Activated T-cell treated with anti-CD3 and anti-CD28 coated beads, Interleukin-2, amount 50 U/mL, for 4 hours (primary cell): ENCODE results near the gene CSF3. TPM values are rescaled to one million over a fixed set of nuclear protein-coding genes. Genes with fewer than 3 reads are reported as not detected.
A peak's percentile ranks its signal among the peaks of the same experiment; 100 is the strongest.

Experiments used
- ATAC-seq, 2 donors: fragments of 200-7000 bp; cut with Tn5 transposase; one replicate each; pipeline ENCODE4 v1.10.0; 2021
- DNase-seq: peaks from one replicate; pipeline ENCODE4 v3.0.0-alpha.2; 2020
- H3K27me3 Mint-ChIP-seq: one replicate; pipeline ENCODE4 v1.8.0; 2021; ENCODE audit warnings: low read depth, mixed read lengths
- H3K36me3 Mint-ChIP-seq: one replicate; pipeline ENCODE4 v1.8.0; 2022; ENCODE audit warnings: mixed read lengths; ENCODE audit not compliant: insufficient read depth
- H3K4me1 Mint-ChIP-seq: one replicate; pipeline ENCODE4 v1.8.0; 2021; ENCODE audit warnings: low read depth, mixed read lengths
- H3K4me3 Mint-ChIP-seq: one replicate; pipeline ENCODE4 v1.8.0; 2021; ENCODE audit warnings: mild to moderate bottlenecking, moderate library complexity, mixed read lengths
- H3K9me3 Mint-ChIP-seq: one replicate; pipeline ENCODE4 v1.8.0; 2021; ENCODE audit warnings: mixed read lengths
- total RNA-seq, 3 donors: library from RNA; stranded (reverse); gene quantifications; one replicate each; pipeline ENCODE4 v1.2.1, GENCODE V29; 2021

CSF3 gene, protein sequence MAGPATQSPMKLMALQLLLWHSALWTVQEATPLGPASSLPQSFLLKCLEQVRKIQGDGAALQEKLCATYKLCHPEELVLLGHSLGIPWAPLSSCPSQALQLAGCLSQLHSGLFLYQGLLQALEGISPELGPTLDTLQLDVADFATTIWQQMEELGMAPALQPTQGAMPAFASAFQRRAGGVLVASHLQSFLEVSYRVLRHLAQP
- total RNA-seq, result not detected

DNA sequence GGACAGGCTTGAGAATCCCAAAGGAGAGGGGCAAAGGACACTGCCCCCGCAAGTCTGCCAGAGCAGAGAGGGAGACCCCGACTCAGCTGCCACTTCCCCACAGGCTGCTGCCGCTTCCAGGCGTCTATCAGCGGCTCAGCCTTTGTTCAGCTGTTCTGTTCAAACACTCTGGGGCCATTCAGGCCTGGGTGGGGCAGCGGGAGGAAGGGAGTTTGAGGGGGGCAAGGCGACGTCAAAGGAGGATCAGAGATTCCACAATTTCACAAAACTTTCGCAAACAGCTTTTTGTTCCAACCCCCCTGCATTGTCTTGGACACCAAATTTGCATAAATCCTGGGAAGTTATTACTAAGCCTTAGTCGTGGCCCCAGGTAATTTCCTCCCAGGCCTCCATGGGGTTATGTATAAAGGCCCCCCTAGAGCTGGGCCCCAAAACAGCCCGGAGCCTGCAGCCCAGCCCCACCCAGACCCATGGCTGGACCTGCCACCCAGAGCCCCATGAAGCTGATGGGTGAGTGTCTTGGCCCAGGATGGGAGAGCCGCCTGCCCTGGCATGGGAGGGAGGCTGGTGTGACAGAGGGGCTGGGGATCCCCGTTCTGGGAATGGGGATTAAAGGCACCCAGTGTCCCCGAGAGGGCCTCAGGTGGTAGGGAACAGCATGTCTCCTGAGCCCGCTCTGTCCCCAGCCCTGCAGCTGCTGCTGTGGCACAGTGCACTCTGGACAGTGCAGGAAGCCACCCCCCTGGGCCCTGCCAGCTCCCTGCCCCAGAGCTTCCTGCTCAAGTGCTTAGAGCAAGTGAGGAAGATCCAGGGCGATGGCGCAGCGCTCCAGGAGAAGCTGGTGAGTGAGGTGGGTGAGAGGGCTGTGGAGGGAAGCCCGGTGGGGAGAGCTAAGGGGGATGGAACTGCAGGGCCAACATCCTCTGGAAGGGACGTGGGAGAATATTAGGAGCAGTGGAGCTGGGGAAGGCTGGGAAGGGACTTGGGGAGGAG, at the start of gene CSF3:
CSF3 (plus strand) TSS at position 436 of the 993 bp plus-strand sequence; CDS start at position 471, 35 bp downstream.
- Mint-ChIP-seq H3K9me3 (no peaks in the 10 kb centered on the region), H3K4me3 (no peak within 1 kb of the TSS), H3K4me1 (peaks cover 7% of the 10 kb centered on the region), H3K36me3 (peaks cover 4% of the 10 kb centered on the region), H3K27me3 (no peaks in the 10 kb centered on the region)
- ATAC-seq (no peak), DNase-seq (no peak)

DNA sequence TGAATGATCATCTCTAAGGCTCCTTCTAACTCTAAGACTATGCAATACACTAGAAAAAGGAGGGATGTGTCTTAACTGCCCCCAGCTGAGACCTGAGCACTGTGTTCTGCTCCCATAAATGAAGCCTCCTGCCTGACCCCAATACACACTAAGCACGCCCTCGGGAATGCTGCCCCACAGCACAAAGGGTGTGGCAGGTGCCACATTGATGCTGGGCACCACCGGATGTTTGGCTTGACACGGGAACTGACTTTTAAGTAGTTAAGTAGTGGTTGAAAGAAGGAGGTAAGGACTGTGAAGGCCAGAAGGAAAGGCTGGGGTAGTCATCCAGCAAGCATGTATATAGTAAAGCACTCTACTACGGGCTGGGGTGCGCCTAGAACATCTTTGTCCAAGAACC, 48.5 kb upstream of the CSF3 start:
- Mint-ChIP-seq H3K4me1 (peaks cover 26% of the 10 kb centered on the region), H3K36me3 (no peaks in the 10 kb centered on the region), H3K9me3 (no peaks in the 10 kb centered on the region), H3K4me3 (no peak overlapping the region), H3K27me3 (peaks cover 6% of the 10 kb centered on the region)
- ATAC-seq (no peak), DNase-seq (no peak)

DNA sequence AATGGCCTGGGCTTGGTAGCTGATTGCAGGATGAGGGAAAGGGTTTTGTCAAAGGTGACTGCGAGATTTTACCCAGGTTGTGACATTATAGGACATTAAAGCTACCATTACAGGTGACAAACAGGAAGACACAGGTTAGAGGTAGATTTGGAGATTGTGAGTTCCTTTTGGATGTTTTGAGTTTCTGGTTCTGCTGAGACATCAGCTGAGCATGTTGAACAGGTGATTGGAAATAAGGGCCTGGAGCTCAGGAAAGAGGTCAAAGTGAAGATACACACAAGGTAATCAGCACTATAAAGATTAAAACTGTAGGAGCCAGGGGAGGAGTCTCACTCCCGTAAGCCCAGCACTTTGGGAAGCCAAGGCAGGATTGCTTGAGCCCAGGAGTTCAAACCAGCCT, 46.5 kb upstream of the CSF3 start:
- H3K27me3 Mint-ChIP-seq, result peaks cover 13% of the 10 kb centered on the region
- peaks cover 11% of the 10 kb centered on the region for H3K4me1 Mint-ChIP-seq
- H3K36me3 Mint-ChIP-seq, result no peaks in the 10 kb centered on the region
- no peak for DNase-seq
- ATAC-seq, result no peak
- H3K4me3 Mint-ChIP-seq, result no peak overlapping the region
- H3K9me3 Mint-ChIP-seq, result no peaks in the 10 kb centered on the region

DNA sequence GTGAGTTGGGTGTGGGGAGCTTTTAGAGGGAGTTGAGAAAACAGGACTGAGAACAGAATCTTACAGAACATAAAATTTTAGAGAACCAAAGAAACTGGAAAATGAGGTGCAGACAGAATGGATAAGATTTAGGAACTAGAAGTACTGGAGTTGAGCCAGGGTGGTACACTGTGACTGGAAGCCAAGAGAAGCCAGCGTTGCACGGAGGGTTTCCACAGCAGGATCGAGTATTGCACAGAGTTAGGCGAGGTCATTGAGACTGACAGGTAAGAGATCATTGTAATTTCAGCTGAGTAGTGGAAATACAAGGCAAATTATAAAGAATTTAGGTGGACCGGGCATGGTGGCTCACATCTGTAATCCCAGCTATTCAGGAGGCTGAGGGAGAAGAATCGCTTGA, 45.9 kb upstream of the CSF3 start:
- Mint-ChIP-seq H3K27me3 (peaks cover 15% of the 10 kb centered on the region), H3K4me1 (peaks cover 6% of the 10 kb centered on the region), H3K9me3 (no peaks in the 10 kb centered on the region), H3K36me3 (no peaks in the 10 kb centered on the region), H3K4me3 (no peak overlapping the region)
- ATAC-seq (no peak), DNase-seq (no peak)

DNA sequence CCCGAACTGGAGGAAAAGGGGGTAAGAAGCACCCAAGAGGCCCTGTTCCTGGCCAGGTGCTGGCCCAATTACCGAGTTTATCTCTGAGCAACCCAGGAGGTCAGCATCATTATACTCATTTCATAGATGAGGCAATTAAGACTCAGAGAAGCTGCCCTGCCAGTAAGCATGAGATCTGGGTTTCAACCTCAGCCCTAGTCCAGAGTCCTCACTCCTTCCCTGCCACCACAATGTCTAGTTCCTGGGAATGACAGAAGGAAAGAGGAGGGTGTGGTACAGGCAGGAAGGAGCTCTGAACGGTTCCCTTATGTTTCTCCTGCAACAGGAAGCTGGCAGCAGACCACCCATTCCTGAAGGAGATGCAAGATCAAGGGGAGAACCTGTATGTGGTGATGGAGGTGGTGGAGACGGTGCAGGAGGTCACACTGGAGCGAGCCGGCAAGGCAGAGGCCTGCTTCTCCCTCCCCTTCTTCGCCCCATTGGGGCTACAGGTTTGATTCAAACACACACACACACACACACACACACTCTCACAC, 45.0 kb upstream of the CSF3 start:
- Mint-ChIP-seq H3K4me1 (peaks cover 5% of the 10 kb centered on the region), H3K27me3 (peaks cover 15% of the 10 kb centered on the region), H3K36me3 (no peaks in the 10 kb centered on the region), H3K9me3 (no peaks in the 10 kb centered on the region), H3K4me3 (no peak overlapping the region)
- DNase-seq (no peak), ATAC-seq (no peak)

DNA sequence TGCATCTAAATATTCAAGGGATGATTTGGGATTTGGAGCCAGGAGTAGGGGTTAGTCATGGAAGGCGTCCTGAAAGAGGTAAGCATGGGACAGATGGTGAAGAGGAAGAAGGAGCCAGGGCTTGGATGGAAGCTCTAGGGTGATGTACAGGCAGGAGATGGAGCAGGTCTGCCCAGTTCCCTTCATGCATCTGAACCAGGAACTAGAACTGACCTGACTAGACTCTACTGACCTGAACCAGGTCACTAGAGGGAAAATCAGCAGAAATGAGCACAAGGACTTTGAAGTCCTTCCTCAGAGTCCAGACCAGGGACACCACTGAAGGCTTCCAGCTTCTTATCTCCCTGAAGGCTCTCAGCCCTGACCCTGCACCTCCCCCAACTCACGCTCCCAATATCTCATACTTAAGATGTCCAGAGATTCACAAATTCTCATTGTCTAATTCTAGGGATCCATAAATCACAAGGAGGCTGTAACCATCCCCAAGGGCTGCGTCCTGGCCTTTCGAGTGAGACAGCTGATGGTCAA, 44.1 kb upstream of the CSF3 start:
- ATAC-seq (no peak), DNase-seq (no peak)
- peaks cover 15% of the 10 kb centered on the region for H3K27me3 Mint-ChIP-seq
- peaks cover 5% of the 10 kb centered on the region for H3K4me1 Mint-ChIP-seq
- no peaks in the 10 kb centered on the region for H3K36me3 Mint-ChIP-seq
- H3K4me3 Mint-ChIP-seq, result no peak overlapping the region
- H3K9me3 Mint-ChIP-seq, result no peaks in the 10 kb centered on the region

DNA sequence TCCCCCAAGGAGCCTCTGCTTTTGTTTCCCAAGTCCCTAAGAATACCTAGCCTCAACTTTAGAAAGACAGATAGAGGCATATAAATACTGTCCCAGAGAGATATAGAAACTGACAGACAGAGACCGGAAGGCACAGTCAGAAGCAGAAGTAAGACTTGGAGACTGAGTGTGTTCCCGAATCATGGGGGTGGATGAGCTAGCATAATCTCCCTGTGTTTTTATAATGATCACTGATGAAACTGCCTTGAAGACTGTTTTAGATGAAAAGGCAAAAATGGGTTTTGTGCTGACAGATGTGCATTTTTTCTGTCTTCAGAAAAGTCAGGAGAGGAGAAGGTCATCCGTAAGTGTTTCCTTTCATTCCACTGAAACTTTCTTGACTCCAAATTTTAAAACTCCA, 43.0 kb upstream of the CSF3 start:
- no peak for ATAC-seq

DNA sequence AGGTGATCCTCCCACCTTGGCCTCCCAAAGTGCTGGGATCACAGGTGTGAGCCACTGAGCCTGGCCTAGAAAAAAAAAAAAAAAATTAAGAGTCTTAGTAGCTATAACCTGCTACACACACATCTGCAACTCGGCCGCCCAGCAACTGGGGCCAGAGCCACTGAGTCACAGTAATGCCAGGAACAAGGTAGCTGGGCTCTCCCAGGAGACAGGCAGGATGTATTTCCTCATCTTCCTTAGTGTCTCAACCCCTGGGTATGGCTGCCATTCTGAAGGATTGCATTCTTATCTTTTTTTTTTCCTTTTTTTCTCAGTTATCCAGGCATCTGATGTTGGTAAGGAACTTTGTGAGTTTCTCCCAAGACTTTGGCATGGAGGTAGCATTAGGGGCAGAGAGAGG, 41.7 kb upstream of the CSF3 start:
- H3K4me3 Mint-ChIP-seq, result no peak overlapping the region
- no peaks in the 10 kb centered on the region for H3K4me1 Mint-ChIP-seq
- H3K9me3 Mint-ChIP-seq, result no peaks in the 10 kb centered on the region
- DNase-seq (no peak), ATAC-seq (no peak)
- H3K27me3 Mint-ChIP-seq, result peaks cover 13% of the 10 kb centered on the region
- no peaks in the 10 kb centered on the region for H3K36me3 Mint-ChIP-seq

More for the DNA sequence above, 43.0 kb upstream of the CSF3 start:
- H3K36me3 Mint-ChIP-seq, result no peaks in the 10 kb centered on the region
- H3K9me3 Mint-ChIP-seq, result no peaks in the 10 kb centered on the region
- peaks cover 14% of the 10 kb centered on the region for H3K27me3 Mint-ChIP-seq
- DNase-seq, result no peak
- H3K4me1 Mint-ChIP-seq, result peaks cover under 1% of the 10 kb centered on the region
- no peak overlapping the region for H3K4me3 Mint-ChIP-seq

DNA sequence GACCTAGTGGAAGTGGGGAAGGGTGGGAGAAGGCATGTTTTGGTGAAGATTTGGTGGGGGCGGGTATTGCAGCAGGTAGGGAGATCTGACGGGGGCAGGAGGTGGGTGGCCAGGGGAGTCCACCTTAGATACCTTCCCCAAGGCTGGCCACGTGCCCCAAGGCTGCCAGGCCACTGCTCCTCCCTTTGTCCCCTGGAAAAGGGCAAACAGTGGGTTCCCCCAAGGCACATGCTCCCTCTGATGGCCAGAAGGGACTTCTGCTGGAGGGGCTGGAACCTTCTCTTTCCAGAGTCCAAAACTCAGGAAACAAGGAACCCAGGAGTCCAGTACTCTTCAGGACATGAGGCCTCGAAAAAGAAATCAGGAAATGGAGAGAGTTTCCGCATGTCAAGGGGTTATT, 40.8 kb upstream of the CSF3 start:
- Mint-ChIP-seq H3K4me1 (peaks cover 4% of the 10 kb centered on the region), H3K36me3 (no peaks in the 10 kb centered on the region), H3K9me3 (no peaks in the 10 kb centered on the region), H3K27me3 (peaks cover 13% of the 10 kb centered on the region), H3K4me3 (no peak overlapping the region)
- DNase-seq, result no peak
- no peak for ATAC-seq

DNA sequence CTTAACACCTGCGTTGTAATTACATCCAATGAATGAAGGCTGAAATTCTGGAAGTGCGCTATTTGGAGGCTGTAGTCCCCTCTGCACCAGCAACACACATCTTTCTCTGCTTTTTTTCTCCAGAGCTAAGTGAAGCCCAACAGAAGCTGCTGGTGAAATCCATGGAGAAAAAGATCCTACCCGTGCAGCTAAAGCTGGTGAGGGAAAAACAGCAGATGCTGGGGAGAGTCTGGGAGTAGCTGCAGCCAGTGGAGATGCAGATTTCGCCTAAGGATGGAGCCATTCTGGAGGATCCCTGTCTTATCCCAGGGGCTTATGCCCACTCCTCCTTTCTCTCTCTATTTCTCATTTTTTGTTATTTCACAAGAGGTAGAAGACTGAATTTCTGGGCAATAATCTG, 39.4 kb upstream of the CSF3 start:
- no peaks in the 10 kb centered on the region for H3K9me3 Mint-ChIP-seq
- DNase-seq (no peak), ATAC-seq (no peak)
- H3K36me3 Mint-ChIP-seq, result no peaks in the 10 kb centered on the region
- H3K4me3 Mint-ChIP-seq, result no peak overlapping the region
- peaks cover 10% of the 10 kb centered on the region for H3K27me3 Mint-ChIP-seq
- H3K4me1 Mint-ChIP-seq, result peaks cover 9% of the 10 kb centered on the region

DNA sequence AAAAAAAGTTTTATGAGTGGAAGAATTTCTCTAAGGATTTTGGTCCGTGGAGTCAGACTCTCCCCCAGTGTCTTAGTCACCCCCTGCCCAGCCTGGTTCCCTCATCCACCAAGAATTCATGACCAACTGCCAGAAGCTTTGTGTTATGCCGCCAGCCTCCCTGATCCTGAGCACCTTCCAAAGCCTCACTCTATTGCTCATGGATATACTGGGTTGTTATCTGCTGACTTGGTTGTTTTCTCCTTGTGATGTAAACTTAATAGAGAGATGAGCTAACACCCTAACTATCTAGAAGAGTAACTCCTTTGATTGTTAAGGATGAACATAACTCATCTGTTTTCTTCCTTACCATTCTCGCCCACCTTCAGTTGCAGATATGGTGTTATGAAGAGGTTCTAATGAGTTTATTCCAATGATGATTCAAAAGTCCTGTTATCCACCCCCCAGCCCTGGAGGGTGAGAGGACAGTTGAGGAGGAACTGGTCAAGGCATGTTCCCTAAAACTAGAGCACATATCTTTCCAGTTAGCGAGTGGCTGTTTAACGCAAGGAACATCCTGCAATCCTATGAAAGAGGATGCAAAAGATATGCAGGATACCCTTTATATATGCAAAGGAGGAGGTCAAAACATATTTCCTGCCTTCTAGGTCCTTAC, 36.1 kb upstream of the CSF3 start:
- H3K9me3 Mint-ChIP-seq, result no peaks in the 10 kb centered on the region
- H3K27me3 Mint-ChIP-seq, result no peaks in the 10 kb centered on the region
- peak overlapping the region; percentile 11 for H3K4me3 Mint-ChIP-seq
- H3K36me3 Mint-ChIP-seq, result peaks cover 12% of the 10 kb centered on the region
- H3K4me1 Mint-ChIP-seq, result peaks cover 29% of the 10 kb centered on the region
- no peak for DNase-seq
- ATAC-seq, result no peak

DNA sequence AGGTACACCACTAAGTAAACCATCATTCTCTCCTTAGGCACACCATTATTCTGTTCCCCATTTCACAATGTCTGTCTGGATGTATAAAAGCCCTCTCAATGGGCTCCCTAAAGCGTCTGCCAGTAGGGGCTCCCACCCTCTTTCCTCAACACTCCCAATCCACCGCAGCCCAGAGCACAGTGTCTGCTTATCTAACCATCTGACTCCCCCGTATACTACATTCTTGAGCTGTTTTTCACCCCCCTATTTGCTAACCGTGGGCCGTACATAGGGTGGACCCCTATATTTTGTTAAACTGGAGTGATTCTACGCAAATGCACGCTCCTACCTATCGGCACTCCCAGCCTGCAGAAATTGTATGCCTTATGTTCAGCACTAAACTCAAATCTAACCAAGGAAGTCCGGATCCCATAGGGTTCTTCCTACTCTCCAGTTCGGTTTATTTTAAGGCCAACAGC, 35.3 kb upstream of the CSF3 start:
- H3K27me3 Mint-ChIP-seq, result no peaks in the 10 kb centered on the region
- H3K36me3 Mint-ChIP-seq, result peaks cover 20% of the 10 kb centered on the region
- peak overlapping the region; percentile 95 for H3K4me3 Mint-ChIP-seq
- H3K9me3 Mint-ChIP-seq, result no peaks in the 10 kb centered on the region
- ATAC-seq (peak; percentile 8 to 13), DNase-seq (no peak)
- H3K4me1 Mint-ChIP-seq, result peaks cover 29% of the 10 kb centered on the region

DNA sequence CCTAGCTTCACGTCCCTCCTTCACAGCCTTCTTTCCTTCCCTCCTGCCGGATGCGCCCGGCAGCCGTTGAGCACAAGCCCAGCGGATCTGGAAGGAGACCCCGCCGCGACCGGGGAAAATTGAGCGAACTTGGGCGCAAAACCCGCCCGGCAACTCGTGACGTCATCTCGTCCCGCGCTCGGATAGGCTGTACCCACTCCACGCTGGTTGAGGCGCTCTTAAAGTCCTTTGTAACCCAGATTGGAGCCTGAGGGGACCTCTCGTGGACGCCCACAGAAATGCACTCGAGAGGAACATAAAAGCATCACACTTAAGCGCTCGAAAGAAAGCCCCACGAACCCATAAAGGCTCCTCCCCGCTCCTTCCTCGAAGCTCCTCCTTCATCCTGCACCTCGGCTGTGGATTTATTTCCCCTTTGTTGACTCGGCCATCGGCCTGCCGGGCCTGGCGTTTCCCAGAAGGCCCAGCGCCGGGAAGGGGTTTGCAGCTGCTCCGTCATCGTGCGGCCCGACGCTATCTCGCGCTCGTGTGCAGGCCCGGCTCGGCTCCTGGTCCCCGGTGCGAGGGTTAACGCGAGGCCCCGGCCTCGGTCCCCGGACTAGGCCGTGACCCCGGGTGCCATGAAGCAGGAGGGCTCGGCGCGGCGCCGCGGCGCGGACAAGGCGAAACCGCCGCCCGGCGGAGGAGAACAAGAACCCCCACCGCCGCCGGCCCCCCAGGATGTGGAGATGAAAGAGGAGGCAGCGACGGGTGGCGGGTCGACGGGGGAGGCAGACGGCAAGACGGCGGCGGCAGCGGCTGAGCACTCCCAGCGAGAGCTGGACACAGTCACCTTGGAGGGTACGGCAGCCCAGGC, 34.7 kb upstream of the CSF3 start, which contains the start of gene PSMD3:
PSMD3 (plus strand) TSS at position 457 of the 856 bp plus-strand sequence; CDS start at position 621, 164 bp downstream.
- H3K9me3 Mint-ChIP-seq, result no peaks in the 10 kb centered on the region
- peaks cover 29% of the 10 kb centered on the region for H3K4me1 Mint-ChIP-seq
- peak; percentile 96 to 97 for ATAC-seq
- DNase-seq, result peak; percentile 97
- H3K4me3 Mint-ChIP-seq, result peak within 1 kb of the TSS; percentile 95
- peaks cover 25% of the 10 kb centered on the region for H3K36me3 Mint-ChIP-seq
- no peaks in the 10 kb centered on the region for H3K27me3 Mint-ChIP-seq
